B cell (primary cell): ENCODE measurements around the gene CEP41. TPM values are rescaled to one million over a fixed set of nuclear protein-coding genes. Genes with fewer than 3 reads are reported as not detected.

ENCODE experiments used
- ATAC-seq: fragments of 200-7000 bp; cut with Tn5 transposase; one replicate; pipeline ENCODE4 v1.10.0; 2021; ENCODE audit warnings: low read depth, mild to moderate bottlenecking, moderate number of reproducible peaks, moderate library complexity
- CTCF ChIA-PET: fragments of 350-600 bp; sonication (Branson Sonifier 250); formaldehyde crosslinking; loops from one replicate; lab custom pipeline; 2021; ENCODE audit warnings: antibody characterized with exemption, inconsistent platforms; lab: Charles Lee
- POLR2A ChIA-PET: fragments of 350-600 bp; sonication (Branson Sonifier 250); formaldehyde crosslinking; loops from one replicate; lab custom pipeline; 2021; ENCODE audit warnings: antibody characterized with exemption; lab: Charles Lee
- DNase-seq: peaks from one replicate; pipeline ENCODE4 v3.0.0; 2013
- H2AFZ ChIP-seq: 2 replicates; pipeline ENCODE4 v1.6.1; 2012; ENCODE audit warnings: mild to moderate bottlenecking, low read depth, low read length; ENCODE audit not compliant: insufficient read depth, poor library complexity, severe bottlenecking
- H3K27ac ChIP-seq, 2 donors: 1 replicate in 1 of 2; 2 replicates in 1 of 2; pipeline ENCODE4 v1.5.1; 2012 to 2013; ENCODE audit warnings: low read length in 2 of 2, mild to moderate bottlenecking in 2 of 2, moderate library complexity in 1 of 2
- H3K27me3 ChIP-seq, 4 experiments: fragments of 200-600 bp in 1 of 4; sonication (generic) in 1 of 4; replicated peaks in 1 of 4; 1 replicate in 2 of 4; 2 replicates in 2 of 4; pipeline versions ENCODE4 v1.6.1 to v1.7.0; 2013 to 2016; ENCODE audit warnings: low read length in 3 of 4, mild to moderate bottlenecking in 2 of 4, mixed read lengths in 1 of 4, moderate library complexity in 1 of 4; ENCODE audit not compliant: insufficient read depth in 4 of 4, control insufficient read depth in 3 of 4; ENCODE audit errors: control extremely low read depth in 1 of 4
- H3K36me3 ChIP-seq, 2 experiments: replicated peaks in 1 of 2; 1 replicate in 1 of 2; 2 replicates in 1 of 2; pipeline versions ENCODE4 v1.6.1 to v1.7.1; 2013; ENCODE audit warnings: low read length in 1 of 2; ENCODE audit not compliant: insufficient read depth in 2 of 2, control insufficient read depth in 1 of 2; ENCODE audit errors: control extremely low read depth in 1 of 2, extremely low read depth in 1 of 2
- H3K4me1 ChIP-seq, 2 donors: fragments of 200-600 bp in 1 of 2; sonication (generic) in 1 of 2; 1 replicate in 1 of 2; 2 replicates in 1 of 2; pipeline versions ENCODE4 v1.5.1 to v1.6.1; 2013 to 2017; ENCODE audit warnings: low read length in 2 of 2; ENCODE audit not compliant: control insufficient read depth in 2 of 2, insufficient read depth in 2 of 2
- H3K4me2 ChIP-seq: replicated peaks from 2 replicates; pipeline ENCODE3; 2012; ENCODE audit warnings: mild to moderate bottlenecking, low read depth, low read length; ENCODE audit not compliant: poor library complexity, severe bottlenecking
- H3K4me3 ChIP-seq, 5 experiments: fragments of 200-600 bp in 1 of 5; sonication (generic) in 1 of 5; 1 replicate in 3 of 5; 2 replicates in 2 of 5; pipeline versions ENCODE4 v1.5.1 to v1.7.0; 2011 to 2016; ENCODE audit warnings: low read length in 4 of 5, mild to moderate bottlenecking in 4 of 5, low read depth in 2 of 5, control low read depth in 1 of 5, moderate library complexity in 1 of 5; ENCODE audit not compliant: insufficient read depth in 1 of 5; ENCODE audit errors: control extremely low read depth in 1 of 5, extremely low read depth in 1 of 5
- H3K79me2 ChIP-seq: fragments of 200-600 bp; sonication (generic); one replicate; pipeline ENCODE4 v1.6.0; 2016; ENCODE audit warnings: low read length; ENCODE audit not compliant: control insufficient read depth, insufficient read depth
- H3K9ac ChIP-seq: fragments of 200-600 bp; sonication (generic); 2 replicates; pipeline ENCODE4 v1.6.1; 2017; ENCODE audit warnings: mild to moderate bottlenecking, low read length, moderate library complexity
- H3K9me3 ChIP-seq, 3 donors: one replicate each; pipeline versions ENCODE4 v1.6.1 to v1.7.1; 2013; ENCODE audit warnings: low read length in 2 of 3; ENCODE audit not compliant: control insufficient read depth in 2 of 3, insufficient read depth in 1 of 3; ENCODE audit errors: control extremely low read depth in 1 of 3
- H4K20me1 ChIP-seq: 2 replicates; pipeline ENCODE4 v1.6.0; 2012; ENCODE audit warnings: mild to moderate bottlenecking, low read length; ENCODE audit not compliant: insufficient read depth, control insufficient read depth, poor library complexity, severe bottlenecking
- H3K27ac Mint-ChIP-seq: one replicate; pipeline ENCODE4 v1.8.0; 2021; ENCODE audit warnings: mixed read lengths
- H3K27me3 Mint-ChIP-seq: one replicate; pipeline ENCODE4 v1.8.0; 2021; ENCODE audit warnings: mixed read lengths
- H3K4me1 Mint-ChIP-seq: one replicate; pipeline ENCODE4 v1.8.0; 2021; ENCODE audit warnings: mixed read lengths
- H3K4me3 Mint-ChIP-seq: one replicate; pipeline ENCODE4 v1.8.0; 2021; ENCODE audit warnings: mixed read lengths
- H3K9me3 Mint-ChIP-seq: one replicate; pipeline ENCODE4 v1.8.0; 2022; ENCODE audit warnings: mixed read lengths; ENCODE audit not compliant: insufficient read depth
- EZH2 ChIP-seq: IDR thresholded peaks from 2 replicates; pipeline ENCODE4 v1.6.1; 2012; ENCODE audit warnings: borderline replicate concordance, low read depth, mild to moderate bottlenecking, moderate library complexity, low read length; ENCODE audit not compliant: insufficient read depth, poor library complexity, severe bottlenecking
- WGBS: methylation state at CpG from one replicate; pipeline ENCODE4 v1.1.5; 2013; ENCODE audit warnings: missing lambda C conversion rate; ENCODE audit not compliant: insufficient coverage; 5-methylcytosine and 5-hydroxymethylcytosine counted together
- intact Hi-C: fragments of 100-400 bp; cut with micrococcal nuclease; formaldehyde crosslinking; loops from one replicate; pipeline ENCODE4 v1.10.0; 2022
- polyA plus RNA-seq: library from polyadenylated mRNA; depleted of rRNA; stranded (reverse); fragments of >200 nt; gene quantifications from 2 replicates; pipeline ENCODE4 v1.2.3, GENCODE V29; 2012
- total RNA-seq, 2 donors: library from RNA; stranded (reverse); fragments of 120-200 nt in 1 of 2; gene quantifications; 1 replicate in 1 of 2; 2 replicates in 1 of 2; pipeline versions ENCODE4 v1.2.3 to v1.2.4, GENCODE V29; 2013 to 2022
- TF ChIP-seq, protein P1 (sequence below): fragments of 200-600 bp; IDR thresholded peaks from one replicate; pipeline ENCODE4 v1.8.0; 2022; ENCODE audit warnings: antibody characterized with exemption, mild to moderate bottlenecking

CEP41 gene
- total and polyA plus RNA-seq, 2 donors (not counting 1 experiment from before 2014, with no cell fraction given): 3.4 to 5.9 TPM

DNA sequence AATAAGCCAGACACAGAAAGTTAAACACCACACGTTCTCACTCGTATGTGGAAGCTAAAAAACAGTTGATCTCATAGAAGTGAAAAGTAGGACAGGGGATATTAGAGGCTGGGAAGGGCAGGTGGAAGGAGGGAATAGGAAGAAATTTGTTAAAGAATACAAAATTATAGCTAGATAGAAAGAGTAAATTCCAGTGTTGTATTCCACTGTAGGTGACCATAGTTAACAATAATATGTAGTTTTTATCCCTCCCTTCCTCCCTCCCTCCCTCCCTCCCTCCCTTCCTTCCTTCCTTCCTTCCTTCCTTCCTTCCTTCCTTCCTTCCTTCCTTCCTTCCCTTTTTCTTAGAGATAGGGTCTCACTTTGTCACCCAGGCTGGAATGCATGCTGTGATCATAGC is 31.2 kb upstream of the CEP41 start:
- TF ChIP-seq, protein P1, sequence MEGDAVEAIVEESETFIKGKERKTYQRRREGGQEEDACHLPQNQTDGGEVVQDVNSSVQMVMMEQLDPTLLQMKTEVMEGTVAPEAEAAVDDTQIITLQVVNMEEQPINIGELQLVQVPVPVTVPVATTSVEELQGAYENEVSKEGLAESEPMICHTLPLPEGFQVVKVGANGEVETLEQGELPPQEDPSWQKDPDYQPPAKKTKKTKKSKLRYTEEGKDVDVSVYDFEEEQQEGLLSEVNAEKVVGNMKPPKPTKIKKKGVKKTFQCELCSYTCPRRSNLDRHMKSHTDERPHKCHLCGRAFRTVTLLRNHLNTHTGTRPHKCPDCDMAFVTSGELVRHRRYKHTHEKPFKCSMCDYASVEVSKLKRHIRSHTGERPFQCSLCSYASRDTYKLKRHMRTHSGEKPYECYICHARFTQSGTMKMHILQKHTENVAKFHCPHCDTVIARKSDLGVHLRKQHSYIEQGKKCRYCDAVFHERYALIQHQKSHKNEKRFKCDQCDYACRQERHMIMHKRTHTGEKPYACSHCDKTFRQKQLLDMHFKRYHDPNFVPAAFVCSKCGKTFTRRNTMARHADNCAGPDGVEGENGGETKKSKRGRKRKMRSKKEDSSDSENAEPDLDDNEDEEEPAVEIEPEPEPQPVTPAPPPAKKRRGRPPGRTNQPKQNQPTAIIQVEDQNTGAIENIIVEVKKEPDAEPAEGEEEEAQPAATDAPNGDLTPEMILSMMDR: no peak
- no peak for TF ChIP-seq EZH2
- WGBS: 100% methylated on average over 2 of the region's 2 CpGs
- H3K4me1 ChIP-seq: peaks cover 6 to 11% of the 10 kb centered on the region in 2 donors
- intact Hi-C loops: no loop called here
- H3K27ac ChIP-seq: no peak overlapping the region
- no peak overlapping the region for H3K4me3 ChIP-seq
- H3K9me3 Mint-ChIP-seq: no peaks in the 10 kb centered on the region
- H2AFZ ChIP-seq: no peak overlapping the region
- DNase-seq (no peak), ATAC-seq (no peak)
- H3K27me3 ChIP-seq: peaks cover 0 to 4% (median 2%) of the 10 kb centered on the region in 4 experiments
- H3K9me3 ChIP-seq: no peaks in the 10 kb centered on the region
- H3K79me2 ChIP-seq: no peaks in the 10 kb centered on the region
- ChIA-PET POLR2A (no interaction called here), CTCF (interaction anchor here (1.3 to 1.4 kb wide), 2 partner anchors 12 to 13 kb away, joined by 3 to 5 read pairs; no protein-coding TSS in a partner anchor)
- H3K4me1 Mint-ChIP-seq: peaks cover 13% of the 10 kb centered on the region
- H4K20me1 ChIP-seq: no peaks in the 10 kb centered on the region
- no peak overlapping the region for H3K9ac ChIP-seq
- peaks cover 20% of the 10 kb centered on the region for H3K27me3 Mint-ChIP-seq
- no peak overlapping the region for H3K27ac Mint-ChIP-seq
- H3K36me3 ChIP-seq: no peaks in the 10 kb centered on the region
- no peak overlapping the region for H3K4me3 Mint-ChIP-seq
- H3K4me2 ChIP-seq: no peak overlapping the region

- WGBS: no CpG with 5 or more reads among the region's 1 CpG
- Mint-ChIP-seq H3K27me3 (peaks cover 27% of the 10 kb centered on the region), H3K27ac (no peak overlapping the region), H3K9me3 (peaks cover 3% of the 10 kb centered on the region), H3K4me3 (no peak overlapping the region), H3K4me1 (peaks cover 8% of the 10 kb centered on the region)
- intact Hi-C loops: no loop called here
- CTCF ChIA-PET: no interaction called here
- TF ChIP-seq, protein P1: no peak
- TF ChIP-seq EZH2: no peak
- ATAC-seq: no peak
- no peak overlapping the region for H2AFZ ChIP-seq
- peaks cover 3 to 7% of the 10 kb centered on the region in 2 donors for H3K4me1 ChIP-seq
- no peaks in the 10 kb centered on the region for H3K36me3 ChIP-seq
- no peak for DNase-seq
- H3K79me2 ChIP-seq: no peaks in the 10 kb centered on the region
- POLR2A ChIA-PET: no interaction called here
- H3K9me3 ChIP-seq: no peaks in the 10 kb centered on the region
- H3K27me3 ChIP-seq: peaks cover 0 to 4% (median 2%) of the 10 kb centered on the region in 4 experiments
- no peaks in the 10 kb centered on the region for H4K20me1 ChIP-seq
- no peak overlapping the region for H3K9ac ChIP-seq
- H3K4me2 ChIP-seq: no peak overlapping the region
- no peak overlapping the region for H3K4me3 ChIP-seq
- no peak overlapping the region for H3K27ac ChIP-seq
Measured at GRCh38 chr7:130468612-130469011, 27.8 kb upstream of the CEP41 start.
